H4 (cell line): Measurements from ENCODE around the gene OR52E2. TPM values are rescaled to one million over a fixed set of nuclear protein-coding genes. Genes with fewer than 3 reads are reported as not detected.
"Not testable (repeated sequence)": the region's sequence is repeated elsewhere in the genome, so short reads cannot be mapped to it uniquely, and the experiment has no call there.

ENCODE experiments used
- DNase-seq: peaks from one replicate; pipeline ENCODE4 v3.0.0-alpha.2; 2015; ENCODE audit warnings: low spot score
- total RNA-seq: library from RNA; depleted of rRNA; stranded (reverse); fragments of >200 nt; shearing (Covaris generic); gene quantifications from 2 replicates; pipeline ENCODE4 v1.2.3, GENCODE V29; 2014; rRNA removed

Gene OR52E2
- total RNA-seq = 0.23 and 1.8 TPM in 2 replicates

- DNase-seq = no peak
Observed at GRCh38 chr11:5059391-5059790, at the start of gene OR52E2. Gene OR52E2 (minus strand): TSS chr11:5059627. CDS start chr11:5059627, 0 bp downstream.

GRCh38 chr11:5107285-5107684 is 47.9 kb upstream of the OR52E2 start:
- no peak for DNase-seq

GRCh38 chr11:5103066-5103465 is 43.6 kb upstream of the OR52E2 start:
- no peak for DNase-seq

- no peak for DNase-seq
Observed at GRCh38 chr11:5102246-5102645, 42.8 kb upstream of the OR52E2 start.

- no peak for DNase-seq
Observed at GRCh38 chr11:5096011-5096410, 36.6 kb upstream of the OR52E2 start.

- DNase-seq = no peak
Observed at GRCh38 chr11:5092821-5093585, 33.6 kb upstream of the OR52E2 start.

- DNase-seq = no peak
Observed at GRCh38 chr11:5090668-5091067, 31.2 kb upstream of the OR52E2 start.

- no peak for DNase-seq
Observed at GRCh38 chr11:5088556-5088955, 29.1 kb upstream of the OR52E2 start.

GRCh38 chr11:5083602-5084001 is 24.2 kb upstream of the OR52E2 start:
- no peak for DNase-seq

GRCh38 chr11:5081405-5081804 is 22.0 kb upstream of the OR52E2 start:
- no peak for DNase-seq

- DNase-seq = peak; percentile 34
Observed at GRCh38 chr11:5071799-5072198, 12.4 kb upstream of the OR52E2 start.

- DNase-seq = no peak
Observed at GRCh38 chr11:5069272-5069671, 9.8 kb upstream of the OR52E2 start, which contains the start of gene OR52E1. Gene OR52E1 (plus strand): TSS chr11:5069572.

GRCh38 chr11:5065027-5065426 is 5.6 kb upstream of the OR52E2 start:
- no peak for DNase-seq

- DNase-seq = not testable (repeated sequence)
Observed at GRCh38 chr11:5058679-5059078, 748 bp downstream of the OR52E2 start.

- DNase-seq = no peak
Observed at GRCh38 chr11:5046754-5047330, 12.6 kb downstream of the OR52E2 start.

- no peak for DNase-seq
Observed at GRCh38 chr11:5046226-5046625, 13.2 kb downstream of the OR52E2 start, which contains the start of gene OR52J3. Gene OR52J3 (plus strand): TSS chr11:5046526. CDS start chr11:5046526, 0 bp downstream.

GRCh38 chr11:5043380-5043779 is 16.0 kb downstream of the OR52E2 start:
- DNase-seq = peak; percentile 37

- no peak for DNase-seq
Observed at GRCh38 chr11:5042091-5042490, 17.3 kb downstream of the OR52E2 start.

GRCh38 chr11:5040876-5041275 is 18.6 kb downstream of the OR52E2 start:
- no peak for DNase-seq

GRCh38 chr11:5038341-5038740 is 21.1 kb downstream of the OR52E2 start:
- DNase-seq = no peak

- peak; percentile 31 for DNase-seq
Observed at GRCh38 chr11:5037926-5038325, 21.5 kb downstream of the OR52E2 start.

- DNase-seq = no peak
Observed at GRCh38 chr11:5036669-5037068, 22.8 kb downstream of the OR52E2 start.

GRCh38 chr11:5021996-5022395 is 37.4 kb downstream of the OR52E2 start:
- no peak for DNase-seq
